GM12878 (cell line): ENCODE data around the gene XRCC2. TPM values are rescaled to one million over a fixed set of nuclear protein-coding genes. Genes with fewer than 3 reads are reported as not detected.
"Not testable (repeated sequence)": the region's sequence is repeated elsewhere in the genome, so short reads cannot be mapped to it uniquely, and the experiment has no call there.

Source experiments
- ATAC-seq: fragments of 200-7000 bp; cut with Tn5 transposase; 3 replicates; pipeline ENCODE4 v1.9.1; 2020; ENCODE audit warnings: mild to moderate bottlenecking, moderate library complexity
- BruUV-seq: library from RNA; stranded (reverse); fragments of 400-500 nt; replicated peaks from 2 replicates; lab custom pipeline; 2021; lab: Mats Ljungman, UMichigan
- CTCF ChIA-PET: fragments of 300-600 bp; sonication (Branson Sonifier 250); formaldehyde crosslinking; extraction: SDS; loops from one replicate; lab custom pipeline; 2021; ENCODE audit warnings: inconsistent platforms; lab: Yijun Ruan, JAX
- POLR2A ChIA-PET: fragments of 350-600 bp; formaldehyde crosslinking; extraction: SDS; loops from one replicate; lab custom pipeline; 2021; ENCODE audit warnings: inconsistent platforms; lab: Charles Lee
- RAD21 ChIA-PET: fragments of 300-600 bp; sonication (Branson Sonifier 250); formaldehyde crosslinking; loops from one replicate; lab custom pipeline; 2023; ENCODE audit warnings: antibody characterized with exemption; ENCODE audit not compliant: unreplicated experiment; lab: Charles Lee
- SMC1A ChIA-PET: fragments of 300-600 bp; sonication (Branson Sonifier 250); formaldehyde crosslinking; loops from one replicate; lab custom pipeline; 2023; ENCODE audit not compliant: unreplicated experiment, uncharacterized antibody; lab: Charles Lee
- DNase-seq: peaks from one replicate; pipeline ENCODE4 v3.0.0-alpha.2; 2011; ENCODE audit warnings: low read depth, low spot score
- FAIRE-seq: peaks from 3 replicates; lab custom pipeline; 2011; peaks lifted over from hg19 to GRCh38; lab: Jason Lieb, UNC
- H2AFZ ChIP-seq: 2 replicates; pipeline ENCODE4 v1.6.0; 2011; ENCODE audit warnings: low read depth, low read length, control low read depth; ENCODE audit not compliant: control insufficient read depth
- H3K27ac ChIP-seq: 2 replicates; pipeline ENCODE4 v1.5.1; 2011; ENCODE audit warnings: control low read depth; ENCODE audit not compliant: control insufficient read depth, insufficient read depth
- H3K27me3 ChIP-seq, 2 experiments: replicated peaks in 1 of 2; 2 replicates each; pipeline versions ENCODE4 v1.6.0 to v1.6.1; 2011; ENCODE audit warnings: low read length in 1 of 2; ENCODE audit not compliant: control insufficient read depth in 2 of 2, insufficient read depth in 2 of 2
- H3K36me3 ChIP-seq, 2 experiments: 2 replicates each; pipeline ENCODE4 v1.5.1; 2011; ENCODE audit warnings: low read length in 1 of 2; ENCODE audit not compliant: control insufficient read depth in 2 of 2, insufficient read depth in 2 of 2
- H3K4me1 ChIP-seq: 2 replicates; pipeline ENCODE4 v1.6.1; 2011; ENCODE audit warnings: mild to moderate bottlenecking, low read length, moderate library complexity, mixed read lengths; ENCODE audit not compliant: control insufficient read depth, insufficient read depth
- H3K4me2 ChIP-seq: 2 replicates; pipeline ENCODE4 v1.6.0; 2011; ENCODE audit warnings: control low read depth; ENCODE audit not compliant: control insufficient read depth, insufficient read depth
- H3K4me3 ChIP-seq: fragments of 200-600 bp; sonication (generic); 2 replicates; pipeline ENCODE4 v1.5.1; 2016
- H3K79me2 ChIP-seq: 2 replicates; pipeline ENCODE4 v1.6.0; 2011; ENCODE audit warnings: low read length; ENCODE audit not compliant: control insufficient read depth, insufficient read depth
- H3K9ac ChIP-seq: 2 replicates; pipeline ENCODE4 v1.8.0; 2011; ENCODE audit warnings: low read length, control low read depth, mixed read lengths; ENCODE audit not compliant: control insufficient read depth, insufficient read depth
- H3K9me3 ChIP-seq: replicated peaks from 3 replicates; pipeline ENCODE4 v1.5.1; 2011; ENCODE audit warnings: mild to moderate bottlenecking, low read length; ENCODE audit not compliant: control insufficient read depth, insufficient read depth
- H4K20me1 ChIP-seq: 2 replicates; pipeline ENCODE4 v1.6.0; 2011; ENCODE audit not compliant: control insufficient read depth, insufficient read depth
- ATF7 ChIP-seq: fragments of 450-650 bp; IDR thresholded peaks from 2 replicates; pipeline ENCODE4 v1.6.1; 2016; ENCODE audit warnings: low read depth, mild to moderate bottlenecking
- BHLHE40 ChIP-seq, 2 experiments: fragments of 450-650 bp in 1 of 2; IDR thresholded peaks; 2 replicates each; pipeline ENCODE4 v1.6.1; 2011 to 2017; ENCODE audit warnings: low read depth in 2 of 2, borderline replicate concordance in 1 of 2, improper control_type of control experiment in 1 of 2, low read length in 1 of 2, mild to moderate bottlenecking in 1 of 2
- CREM ChIP-seq: IDR thresholded peaks from 2 replicates; pipeline ENCODE4 v1.6.1; 2014; ENCODE audit warnings: antibody characterized with exemption, low read depth
- RUNX3 ChIP-seq: IDR thresholded peaks from 2 replicates; pipeline ENCODE4 v1.6.1; 2012; ENCODE audit warnings: low read length, inconsistent platforms
- WGBS: methylation state at CpG from one replicate; pipeline ENCODE4 v1.1.6; 2016; ENCODE audit warnings: low lambda C conversion rate; ENCODE audit not compliant: insufficient replicate concordance, insufficient coverage; ENCODE audit errors: missing lambda C conversion rate; 5-methylcytosine and 5-hydroxymethylcytosine counted together
- in situ Hi-C: fragments of 300-500 bp; cut with MboI; formaldehyde crosslinking; loops from 9 replicates; pipeline ENCODE4 v1.14.3; 2018; ENCODE audit warnings: mixed read lengths
- intact Hi-C: fragments of 100-400 bp; cut with micrococcal nuclease; formaldehyde crosslinking; loops from one replicate; pipeline ENCODE4 v1.14.2; 2022; ENCODE audit not compliant: unreplicated experiment
- polyA plus RNA-seq, 11 experiments: library from polyadenylated mRNA; depleted of rRNA in 4 of 11; unstranded in 6 of 11; stranded (reverse) in 5 of 11; fragments of >200 nt; fragmentation: Nextera tagmentation in 4 of 11; fragmentation: Illumina TruSeq in 1 of 11; extraction: Ambion mirVana in 4 of 11; extraction: Trizol in 1 of 11; gene quantifications; 1 replicate in 1 of 11; 2 replicates in 10 of 11; pipeline versions ENCODE4 v1.2.1 to v1.2.3, GENCODE V29; 2011 to 2016; ENCODE audit warnings: inconsistent platforms in 2 of 11, missing spikeins in 2 of 11, low read depth in 1 of 11
- total RNA-seq, 4 experiments: library from RNA; depleted of rRNA in 3 of 4; stranded (reverse); fragments of >200 nt in 3 of 4; fragmentation: Illumina TruSeq in 1 of 4; extraction: Trizol in 1 of 4; gene quantifications; 2 replicates each; pipeline versions ENCODE4 v1.2.1 to v1.2.3, GENCODE V29; 2013 to 2021
- TF ChIP-seq, protein P1 (sequence below), 3 experiments: IDR thresholded peaks in 2 of 3; conservative IDR thresholded peaks in 1 of 3; 2 replicates each; pipeline ENCODE4 v1.5.1; 2011; ENCODE audit warnings: low read depth in 3 of 3, low read length in 3 of 3, mild to moderate bottlenecking in 3 of 3, control low read depth in 2 of 3, moderate library complexity in 2 of 3, inconsistent platforms in 1 of 3, mixed read lengths in 1 of 3; ENCODE audit not compliant: control insufficient read depth in 2 of 3, insufficient read depth in 1 of 3; ENCODE audit errors: extremely low read depth in 1 of 3

The XRCC2 gene
- total and polyA plus RNA-seq, 10 of the 15 experiments (the other 5 are each of a cell fraction or from before 2014, with no cell fraction given) = 4.8 to 21.4 (median 13.9) TPM

DNA sequence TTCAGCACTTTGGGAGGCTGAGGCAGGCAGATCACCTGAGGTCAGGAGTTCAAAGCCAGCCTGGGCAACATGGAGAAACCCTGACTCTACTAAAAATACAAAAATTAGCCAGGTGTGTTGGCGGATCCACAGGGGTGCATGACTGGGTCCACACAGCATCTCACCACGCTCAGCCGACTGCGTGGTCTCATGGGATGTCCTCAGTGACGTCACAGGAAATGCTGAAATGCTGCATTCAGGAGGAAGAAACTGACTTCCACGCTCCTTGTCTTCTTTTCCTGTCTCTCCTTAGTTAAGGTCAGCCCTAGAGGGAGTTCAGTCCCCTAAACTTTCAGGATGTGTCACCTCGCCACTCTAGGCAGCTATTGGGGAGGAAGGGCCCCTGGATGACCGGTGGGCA is 42.9 kb downstream of the XRCC2 start:
- no peak overlapping the region for H3K9ac ChIP-seq
- SMC1A ChIA-PET = no interaction called here
- H2AFZ ChIP-seq = no peak overlapping the region
- RAD21 ChIA-PET = no interaction called here
- H3K4me3 ChIP-seq = no peak overlapping the region
- in situ Hi-C loops = no loop called here
- H3K79me2 ChIP-seq = no peaks in the 10 kb centered on the region
- DNase-seq = no peak
- no peak for FAIRE-seq
- no peak overlapping the region for H3K27ac ChIP-seq
- no peaks in the 10 kb centered on the region for H3K9me3 ChIP-seq
- TF ChIP-seq, protein P1, sequence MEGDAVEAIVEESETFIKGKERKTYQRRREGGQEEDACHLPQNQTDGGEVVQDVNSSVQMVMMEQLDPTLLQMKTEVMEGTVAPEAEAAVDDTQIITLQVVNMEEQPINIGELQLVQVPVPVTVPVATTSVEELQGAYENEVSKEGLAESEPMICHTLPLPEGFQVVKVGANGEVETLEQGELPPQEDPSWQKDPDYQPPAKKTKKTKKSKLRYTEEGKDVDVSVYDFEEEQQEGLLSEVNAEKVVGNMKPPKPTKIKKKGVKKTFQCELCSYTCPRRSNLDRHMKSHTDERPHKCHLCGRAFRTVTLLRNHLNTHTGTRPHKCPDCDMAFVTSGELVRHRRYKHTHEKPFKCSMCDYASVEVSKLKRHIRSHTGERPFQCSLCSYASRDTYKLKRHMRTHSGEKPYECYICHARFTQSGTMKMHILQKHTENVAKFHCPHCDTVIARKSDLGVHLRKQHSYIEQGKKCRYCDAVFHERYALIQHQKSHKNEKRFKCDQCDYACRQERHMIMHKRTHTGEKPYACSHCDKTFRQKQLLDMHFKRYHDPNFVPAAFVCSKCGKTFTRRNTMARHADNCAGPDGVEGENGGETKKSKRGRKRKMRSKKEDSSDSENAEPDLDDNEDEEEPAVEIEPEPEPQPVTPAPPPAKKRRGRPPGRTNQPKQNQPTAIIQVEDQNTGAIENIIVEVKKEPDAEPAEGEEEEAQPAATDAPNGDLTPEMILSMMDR (IDR thresholded peaks at IDR 0.05 in 2 of 3, conservative IDR thresholded peaks at IDR 0.05 in 1 of 3; ENCODE audit: control insufficient read depth in 2 of 3, extremely low read depth in 1 of 3, insufficient read depth in 1 of 3, low read depth in 3 of 3, low read length in 3 of 3) = no peak
- TF ChIP-seq BHLHE40 (IDR thresholded peaks at IDR 0.05; ENCODE audit: borderline replicate concordance in 1 of 2, low read depth in 2 of 2, low read length in 1 of 2) (0 out of 4 replicates have a peak, but pooled peaks of 1 of the 2 experiments have one; percentile 8), ATF7 (peak; percentile 65; the same call in 1 of the 2 replicates), RUNX3 (no peak), CREM (no peak)
- TF ChIP-seq, all 136 proteins: peak for 2
- CTCF ChIA-PET = no interaction called here
- no peak for ATAC-seq
- POLR2A ChIA-PET = no interaction called here
- WGBS = 27% methylated on average over 8 of the region's 8 CpGs
- Histone ChIP-seq H3K4me2 (no peak overlapping the region), H3K27me3 (no peaks in the 10 kb centered on the region), H3K4me1 (no peaks in the 10 kb centered on the region), H4K20me1 (no peaks in the 10 kb centered on the region), H3K36me3 (no peaks in the 10 kb centered on the region)
- BruUV-seq = no TSS peak
- intact Hi-C loops = no loop called here

DNA sequence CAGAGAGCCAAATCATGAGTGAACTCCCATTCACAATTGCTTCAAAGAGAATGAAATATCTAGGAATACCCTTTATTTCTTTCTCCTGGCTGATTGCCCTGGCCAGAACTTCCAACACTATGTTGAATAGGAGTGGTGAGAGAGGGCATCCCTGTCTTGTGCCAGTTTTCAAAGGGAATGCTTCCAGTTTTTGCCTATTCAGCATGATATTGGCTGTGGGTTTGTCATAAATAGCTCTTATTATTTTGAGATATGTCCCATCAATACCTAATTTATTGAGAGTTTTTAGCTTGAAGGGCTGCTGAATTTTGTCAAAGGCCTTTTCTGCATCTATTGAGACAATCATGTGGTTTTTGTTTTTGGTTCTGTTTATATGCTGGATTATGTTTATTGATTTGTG is 47.2 kb downstream of the XRCC2 start:
- in situ Hi-C loops, FAIRE-seq, BruUV-seq: not testable (repeated sequence)

More for the DNA sequence above, 47.2 kb downstream of the XRCC2 start:
- POLR2A ChIA-PET, H3K27me3 ChIP-seq, H3K4me1 ChIP-seq, intact Hi-C loops, H4K20me1 ChIP-seq, CTCF ChIA-PET, ATAC-seq, H3K79me2 ChIP-seq, H3K9me3 ChIP-seq, H3K4me3 ChIP-seq, H3K4me2 ChIP-seq, SMC1A ChIA-PET, H3K36me3 ChIP-seq, H3K9ac ChIP-seq, H2AFZ ChIP-seq, RAD21 ChIA-PET, DNase-seq, H3K27ac ChIP-seq: not testable (repeated sequence)
